CD4-positive, CD25-positive, alpha-beta regulatory T cell (primary cell): Measurements from ENCODE around the gene TBL3. TPM values are rescaled to one million over a fixed set of nuclear protein-coding genes. Genes with fewer than 3 reads are reported as not detected.

ENCODE experiments used
- ATAC-seq, 2 donors: fragments of 150-1000 bp; cut with Tn5 transposase; one replicate each; pipeline ENCODE4 v1.10.0; 2021; ENCODE audit warnings: low read depth in 2 of 2, moderate number of reproducible peaks in 2 of 2, moderate library complexity in 1 of 2
- DNase-seq, 3 donors: peaks; one replicate each; pipeline versions ENCODE4 v3.0.0 to v3.0.0-alpha.2; 2012 to 2022; ENCODE audit warnings: mixed read lengths in 1 of 3
- H3K27ac ChIP-seq: one replicate; pipeline ENCODE4 v1.7.0; 2013; ENCODE audit warnings: mild to moderate bottlenecking, low read length; ENCODE audit not compliant: insufficient read depth, poor library complexity, severe bottlenecking
- H3K27me3 ChIP-seq: one replicate; pipeline ENCODE4 v1.7.0; 2013; ENCODE audit warnings: low read length; ENCODE audit not compliant: control insufficient read depth, insufficient read depth
- H3K36me3 ChIP-seq: one replicate; pipeline ENCODE4 v1.7.0; 2013; ENCODE audit warnings: mild to moderate bottlenecking, low read length, moderate library complexity; ENCODE audit not compliant: control insufficient read depth, insufficient read depth
- H3K4me1 ChIP-seq: 2 replicates; pipeline ENCODE4 v1.7.0; 2013; ENCODE audit warnings: mild to moderate bottlenecking, low read length; ENCODE audit not compliant: insufficient read depth, control insufficient read depth, poor library complexity, severe bottlenecking
- H3K4me3 ChIP-seq: one replicate; pipeline ENCODE4 v1.7.0; 2013; ENCODE audit warnings: low read depth, mild to moderate bottlenecking, low read length, moderate library complexity
- H3K9me3 ChIP-seq, 2 experiments: 1 replicate in 1 of 2; 2 replicates in 1 of 2; pipeline ENCODE4 v1.7.0; 2013; ENCODE audit warnings: low read length in 2 of 2, mild to moderate bottlenecking in 1 of 2, moderate library complexity in 1 of 2; ENCODE audit not compliant: control insufficient read depth in 2 of 2
- H3K27ac Mint-ChIP-seq, 3 donors: one replicate each; pipeline ENCODE4 v1.8.0; 2020 to 2022; ENCODE audit warnings: mild to moderate bottlenecking in 3 of 3, mixed read lengths in 3 of 3, moderate library complexity in 2 of 3
- H3K27me3 Mint-ChIP-seq: one replicate; pipeline ENCODE4 v1.8.0; 2022; ENCODE audit warnings: mild to moderate bottlenecking, mixed read lengths
- H3K36me3 Mint-ChIP-seq: one replicate; pipeline ENCODE4 v1.8.0; 2020; ENCODE audit warnings: mixed read lengths
- H3K4me1 Mint-ChIP-seq, 4 donors: one replicate each; pipeline ENCODE4 v1.8.0; 2020 to 2022; ENCODE audit warnings: mixed read lengths in 4 of 4, mild to moderate bottlenecking in 1 of 4
- H3K4me3 Mint-ChIP-seq, 4 donors: one replicate each; pipeline ENCODE4 v1.8.0; 2020 to 2022; ENCODE audit warnings: mild to moderate bottlenecking in 4 of 4, mixed read lengths in 4 of 4, moderate library complexity in 3 of 4
- H3K9me3 Mint-ChIP-seq, 7 donors: one replicate each; pipeline ENCODE4 v1.8.0; 2020 to 2022; ENCODE audit warnings: mixed read lengths in 7 of 7, mild to moderate bottlenecking in 3 of 7, moderate library complexity in 2 of 7
- polyA plus RNA-seq, 4 donors: library from polyadenylated mRNA; unstranded; fragments of 300-500 nt; fragmentation: Illumina TruSeq; gene quantifications; one replicate each; pipeline ENCODE4 v1.2.3, GENCODE V29; 2021
- total RNA-seq: library from RNA; stranded (reverse); gene quantifications from one replicate; pipeline ENCODE4 v1.2.3, GENCODE V29; 2022

The TBL3 gene
- total and polyA plus RNA-seq, 5 donors from 2014 or later = 25.3 to 60.0 (median 52.0) TPM

DNA sequence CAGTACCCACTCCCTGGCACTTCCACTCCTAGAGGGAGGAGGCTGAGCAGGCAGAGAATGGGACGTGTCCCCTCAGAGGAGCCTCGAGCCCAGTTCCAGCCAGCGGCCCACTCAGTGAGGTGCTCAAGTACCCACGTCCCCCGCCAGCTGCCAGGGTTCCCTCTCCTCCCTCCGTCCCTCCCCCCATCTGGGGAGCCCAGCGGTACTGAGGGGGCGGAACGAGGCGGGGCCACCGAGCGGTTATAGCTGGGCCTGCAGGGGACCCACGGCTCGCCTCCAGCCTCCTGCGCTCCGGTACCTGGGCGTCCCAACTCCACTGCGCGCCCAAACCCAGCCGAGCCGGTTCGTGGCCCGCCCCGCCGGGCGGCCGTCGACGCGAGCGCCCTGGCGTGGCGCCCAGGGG is 47.7 kb downstream of the TBL3 start, which contains the start of gene NPW:
NPW (plus strand) TSS at position 268 of the 403 bp plus-strand sequence.
- ATAC-seq = no peak
- H3K27ac Mint-ChIP-seq = no peak within 1 kb of the TSS

DNA sequence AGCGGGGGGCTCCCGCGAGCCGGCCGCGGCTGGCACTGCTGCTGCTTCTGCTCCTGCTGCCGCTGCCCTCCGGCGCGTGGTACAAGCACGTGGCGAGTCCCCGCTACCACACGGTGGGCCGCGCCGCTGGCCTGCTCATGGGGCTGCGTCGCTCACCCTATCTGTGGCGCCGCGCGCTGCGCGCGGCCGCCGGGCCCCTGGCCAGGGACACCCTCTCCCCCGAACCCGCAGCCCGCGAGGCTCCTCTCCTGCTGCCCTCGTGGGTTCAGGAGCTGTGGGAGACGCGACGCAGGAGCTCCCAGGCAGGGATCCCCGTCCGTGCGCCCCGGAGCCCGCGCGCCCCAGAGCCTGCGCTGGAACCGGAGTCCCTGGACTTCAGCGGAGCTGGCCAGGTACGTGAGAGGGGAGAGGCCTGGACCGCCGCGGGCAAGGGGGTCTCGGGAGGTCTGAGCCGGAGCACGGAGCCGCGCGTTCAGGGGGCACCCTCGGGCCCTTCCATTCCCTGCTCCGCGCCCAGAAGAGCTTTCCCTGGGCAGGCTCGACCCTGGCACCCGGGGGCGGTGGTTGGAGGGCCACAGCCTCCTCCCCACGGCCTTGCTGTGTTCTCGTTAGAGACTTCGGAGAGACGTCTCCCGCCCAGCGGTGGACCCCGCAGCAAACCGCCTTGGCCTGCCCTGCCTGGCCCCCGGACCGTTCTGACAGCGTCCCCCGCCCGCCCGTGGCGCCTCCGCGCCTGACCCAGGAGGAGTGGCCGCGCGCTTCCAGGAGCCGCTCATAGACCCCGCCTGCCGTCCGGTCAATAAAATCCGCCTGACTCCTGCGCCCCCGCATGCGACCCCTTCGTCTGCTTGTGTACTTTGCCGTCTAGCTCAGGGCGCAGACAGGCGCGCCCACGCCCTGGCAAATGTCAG is 48.3 kb downstream of the TBL3 start:
- Mint-ChIP-seq H3K4me3 (no peak overlapping the region), H3K36me3 (no peaks in the 10 kb centered on the region), H3K9me3 (no peaks in the 10 kb centered on the region), H3K27me3 (peaks cover 40% of the 10 kb centered on the region), H3K4me1 (peaks cover 0 to 14% (median 5%) of the 10 kb centered on the region in 4 donors), H3K27ac (no peak overlapping the region)
- Histone ChIP-seq H3K36me3 (no peaks in the 10 kb centered on the region), H3K27ac (no peak overlapping the region), H3K9me3 (no peaks in the 10 kb centered on the region), H3K27me3 (no peaks in the 10 kb centered on the region), H3K4me3 (no peak overlapping the region), H3K4me1 (peaks cover 28% of the 10 kb centered on the region)
- DNase-seq (no peak), ATAC-seq (no peak)

More for the DNA sequence above, 47.7 kb downstream of the TBL3 start, which contains the start of gene NPW:
- Mint-ChIP-seq H3K4me1 (peaks cover 0 to 14% (median 5%) of the 10 kb centered on the region in 4 donors), H3K4me3 (peak within 1 kb of the TSS in 2 of 4 donors; percentile 43 to 69), H3K9me3 (no peaks in the 10 kb centered on the region), H3K27me3 (peaks cover 40% of the 10 kb centered on the region), H3K36me3 (no peaks in the 10 kb centered on the region)
- H3K27ac ChIP-seq = no peak within 1 kb of the TSS
- peaks cover 28% of the 10 kb centered on the region for H3K4me1 ChIP-seq
- no peaks in the 10 kb centered on the region for H3K36me3 ChIP-seq
- no peak for DNase-seq
- no peak within 1 kb of the TSS for H3K4me3 ChIP-seq
- H3K9me3 ChIP-seq = no peaks in the 10 kb centered on the region
- no peaks in the 10 kb centered on the region for H3K27me3 ChIP-seq

DNA sequence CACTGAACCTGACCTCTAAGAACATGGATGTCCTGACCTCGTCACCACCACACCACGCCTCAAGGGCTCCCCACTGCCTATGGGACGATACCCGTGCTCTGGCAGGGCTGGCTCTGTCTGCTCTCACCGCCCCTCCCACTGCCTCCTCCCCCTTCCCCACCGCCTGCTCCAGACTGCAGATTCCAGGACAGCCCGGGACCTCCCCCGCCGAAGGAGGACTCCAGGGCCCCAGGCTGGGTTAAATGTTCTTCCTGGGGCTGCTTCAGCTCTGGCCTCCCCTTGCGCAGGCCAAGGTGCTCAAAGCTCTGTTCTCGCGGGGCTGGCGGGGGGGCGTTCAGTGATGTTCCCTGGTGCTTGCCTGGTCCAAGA is 50.9 kb downstream of the TBL3 start:
- Histone ChIP-seq H3K27ac (no peak overlapping the region), H3K4me1 (peaks cover 42% of the 10 kb centered on the region), H3K27me3 (no peaks in the 10 kb centered on the region), H3K9me3 (no peaks in the 10 kb centered on the region), H3K36me3 (no peaks in the 10 kb centered on the region), H3K4me3 (no peak overlapping the region)
- peak overlapping the region in 3 of 4 donors; percentile 60 to 74 (median 74) for H3K4me3 Mint-ChIP-seq
- peaks cover 49% of the 10 kb centered on the region for H3K27me3 Mint-ChIP-seq
- no peaks in the 10 kb centered on the region for H3K36me3 Mint-ChIP-seq
- H3K27ac Mint-ChIP-seq = no peak overlapping the region
- H3K9me3 Mint-ChIP-seq = no peaks in the 10 kb centered on the region
- peaks cover 0 to 21% (median 6%) of the 10 kb centered on the region in 4 donors for H3K4me1 Mint-ChIP-seq
- DNase-seq (peak in 1 of 3 donors; percentile 23), ATAC-seq (peak; percentile 2 to 6)

DNA sequence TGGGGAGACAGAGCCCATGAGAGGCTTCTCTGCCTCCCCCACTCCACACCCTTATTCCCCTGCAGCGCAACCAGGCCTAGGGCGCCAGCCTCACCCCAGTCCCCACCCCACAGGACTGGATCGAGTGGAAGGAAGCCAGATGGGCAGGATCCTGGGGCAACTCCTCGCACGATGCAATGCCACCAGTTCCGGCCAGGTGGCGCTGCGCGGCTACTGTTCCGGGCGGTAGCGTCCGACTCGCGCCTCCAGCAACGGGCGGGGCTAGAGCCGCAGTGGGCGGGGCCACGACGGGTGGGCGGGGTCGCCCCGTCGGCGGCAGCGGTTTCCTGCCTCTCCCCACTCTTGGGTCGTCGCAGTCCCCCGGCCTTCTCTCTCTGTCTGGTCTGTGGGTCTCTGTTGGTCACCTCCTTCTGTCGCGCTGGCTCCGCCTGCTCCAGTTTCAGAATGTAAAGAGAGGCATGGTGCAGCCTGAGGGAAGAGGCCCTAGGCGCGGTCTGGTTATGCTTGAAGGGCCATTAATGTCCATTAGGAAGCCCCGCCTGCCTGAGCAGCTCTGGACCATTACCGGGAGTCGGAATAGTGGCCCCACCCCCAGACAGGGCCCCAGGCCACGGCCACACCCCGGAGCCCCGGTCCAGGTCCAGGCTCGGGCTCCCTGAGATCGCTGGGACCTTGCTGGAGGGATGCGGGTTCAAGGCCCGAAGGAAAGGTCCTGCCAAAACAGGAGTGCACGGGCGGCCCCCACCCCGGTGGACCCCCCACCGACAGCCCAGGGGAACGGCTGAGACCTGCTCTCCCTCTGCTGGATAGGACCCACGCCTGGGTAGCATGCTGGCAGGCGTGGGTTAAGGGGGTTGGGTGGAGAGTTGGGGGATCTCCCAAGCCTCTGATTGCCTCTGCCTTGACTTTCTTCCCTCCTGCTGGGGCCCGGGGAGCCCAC is 51.5 kb downstream of the TBL3 start:
- Histone ChIP-seq H3K36me3 (no peaks in the 10 kb centered on the region), H3K4me3 (no peak overlapping the region), H3K4me1 (peaks cover 42% of the 10 kb centered on the region), H3K27me3 (no peaks in the 10 kb centered on the region), H3K9me3 (no peaks in the 10 kb centered on the region), H3K27ac (no peak overlapping the region)
- no peaks in the 10 kb centered on the region for H3K9me3 Mint-ChIP-seq
- H3K27ac Mint-ChIP-seq = peak overlapping the region in 1 of 3 donors; percentile 88
- H3K4me1 Mint-ChIP-seq = peaks cover 0 to 25% (median 6%) of the 10 kb centered on the region in 4 donors
- peaks cover 55% of the 10 kb centered on the region for H3K27me3 Mint-ChIP-seq
- DNase-seq (peak; percentile 90 to 92 (median 91)), ATAC-seq (peak; percentile 88 to 90)
- H3K36me3 Mint-ChIP-seq = no peaks in the 10 kb centered on the region
- peak overlapping the region; percentile 60 to 80 (median 74) for H3K4me3 Mint-ChIP-seq

DNA sequence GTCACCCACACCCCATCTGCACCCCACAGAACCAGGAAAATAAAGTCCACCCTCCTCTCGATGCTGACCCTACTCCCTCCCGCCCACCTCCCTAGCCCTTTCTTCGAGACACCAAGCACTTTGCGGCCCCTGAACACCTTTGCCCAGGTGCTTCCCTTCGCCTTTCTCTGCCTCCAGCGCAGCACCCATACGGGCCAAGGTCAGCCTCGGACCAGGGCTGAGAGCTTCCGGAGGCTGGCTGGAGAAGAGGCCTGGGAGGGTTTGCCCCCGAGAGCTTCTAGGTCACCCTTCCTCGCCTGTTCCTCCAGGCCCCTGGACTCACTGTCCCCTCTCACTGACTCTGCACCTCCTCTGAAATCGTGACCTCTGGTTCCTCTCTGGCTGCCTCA is 52.2 kb downstream of the TBL3 start:
- peaks cover 42% of the 10 kb centered on the region for H3K4me1 ChIP-seq
- H3K4me3 ChIP-seq = no peak overlapping the region
- H3K9me3 ChIP-seq = no peaks in the 10 kb centered on the region
- ATAC-seq (no peak), DNase-seq (no peak)
- Mint-ChIP-seq H3K27ac (peak overlapping the region in 1 of 3 donors; percentile 62), H3K4me1 (peaks cover 0 to 25% (median 6%) of the 10 kb centered on the region in 4 donors), H3K9me3 (no peaks in the 10 kb centered on the region), H3K4me3 (peak overlapping the region in 2 of 4 donors; percentile 22 to 52), H3K27me3 (peaks cover 51% of the 10 kb centered on the region), H3K36me3 (no peaks in the 10 kb centered on the region)
- no peaks in the 10 kb centered on the region for H3K36me3 ChIP-seq
- no peak overlapping the region for H3K27ac ChIP-seq
- H3K27me3 ChIP-seq = no peaks in the 10 kb centered on the region

DNA sequence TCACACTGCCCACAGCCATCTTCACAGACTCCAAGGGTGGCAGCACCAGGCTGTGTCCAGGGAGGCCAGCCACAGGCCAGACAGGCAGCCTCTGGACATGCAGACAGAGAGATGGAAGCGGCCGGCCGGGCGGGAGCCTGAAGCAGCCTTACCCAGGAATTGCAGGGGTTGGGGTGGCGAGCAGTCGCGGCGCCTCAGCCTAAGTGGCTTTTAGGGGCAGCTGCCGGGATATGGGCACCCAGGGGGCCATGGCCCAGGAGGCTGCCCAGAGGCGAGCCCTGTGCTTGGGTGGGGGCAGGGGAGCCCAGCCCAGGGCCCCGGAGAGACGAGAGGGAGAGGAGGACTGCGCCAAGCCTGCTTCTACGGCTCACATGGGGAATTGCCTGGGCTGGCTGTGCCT is 53.4 kb downstream of the TBL3 start:
- Histone ChIP-seq H3K9me3 (no peaks in the 10 kb centered on the region), H3K27ac (no peak overlapping the region), H3K27me3 (no peaks in the 10 kb centered on the region), H3K36me3 (no peaks in the 10 kb centered on the region), H3K4me1 (peaks cover 33% of the 10 kb centered on the region), H3K4me3 (no peak overlapping the region)
- H3K27ac Mint-ChIP-seq = no peak overlapping the region
- peak overlapping the region in 1 of 4 donors; percentile 57 for H3K4me3 Mint-ChIP-seq
- H3K36me3 Mint-ChIP-seq = no peaks in the 10 kb centered on the region
- H3K27me3 Mint-ChIP-seq = peaks cover 50% of the 10 kb centered on the region
- no peaks in the 10 kb centered on the region for H3K9me3 Mint-ChIP-seq
- no peak for DNase-seq
- no peak for ATAC-seq
- peaks cover 0 to 25% (median 6%) of the 10 kb centered on the region in 4 donors for H3K4me1 Mint-ChIP-seq

DNA sequence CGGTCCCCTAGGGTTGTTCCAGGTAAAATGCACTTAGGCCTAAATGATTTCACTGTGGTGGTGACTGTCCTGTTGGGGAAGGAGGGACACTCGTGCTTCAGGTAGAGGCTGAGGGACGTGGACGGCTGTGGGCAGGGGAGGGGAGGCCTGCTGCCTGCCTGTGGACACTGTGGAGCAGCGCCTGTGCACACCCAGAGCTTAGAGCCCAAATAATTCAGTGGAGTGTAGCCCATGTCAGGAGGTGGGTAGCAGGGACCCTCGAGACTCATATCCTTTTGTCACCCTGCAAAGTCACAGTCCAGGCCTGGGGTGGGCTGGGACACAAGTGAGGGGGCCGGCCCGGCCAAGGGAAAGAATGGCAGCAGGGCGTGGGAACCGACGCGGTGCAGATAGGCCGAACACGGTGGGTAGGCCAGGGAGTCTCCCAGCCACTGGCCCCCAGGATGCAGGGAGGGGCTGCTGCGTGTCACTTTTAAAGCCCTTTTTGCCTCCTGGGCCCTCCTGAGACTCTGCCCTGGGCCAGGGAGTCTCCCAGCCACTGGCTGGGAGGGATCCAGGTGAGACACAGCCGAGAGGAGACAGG is 54.1 kb downstream of the TBL3 start:
- Mint-ChIP-seq H3K27me3 (peaks cover 44% of the 10 kb centered on the region), H3K4me3 (peak overlapping the region in 3 of 4 donors; percentile 43 to 61 (median 57)), H3K27ac (peak overlapping the region in 1 of 3 donors; percentile 56), H3K9me3 (no peaks in the 10 kb centered on the region), H3K36me3 (no peaks in the 10 kb centered on the region), H3K4me1 (peaks cover 0 to 23% (median 6%) of the 10 kb centered on the region in 4 donors)
- Histone ChIP-seq H3K36me3 (no peaks in the 10 kb centered on the region), H3K4me1 (peaks cover 29% of the 10 kb centered on the region), H3K4me3 (no peak overlapping the region), H3K27me3 (no peaks in the 10 kb centered on the region), H3K27ac (no peak overlapping the region), H3K9me3 (no peaks in the 10 kb centered on the region)
- ATAC-seq = no peak
- no peak for DNase-seq
